ENCODE data around the gene MBNL2. TPM values are rescaled to one million over a fixed set of nuclear protein-coding genes. Genes with fewer than 3 reads are reported as not detected.
A peak's percentile ranks its signal among the peaks of the same experiment; 100 is the strongest.

Gene MBNL2
- total and polyA plus RNA-seq, 8 donors: 8.9 to 66.5 (median 37.7) TPM

GRCh38 chr13:97431171-97431764 lies 209.1 kb downstream of the MBNL2 start:
- H3K27me3 ChIP-seq: no peaks in the 10 kb centered on the region
- ATAC-seq: no peak
- H3K27ac ChIP-seq: no peak overlapping the region
- TF ChIP-seq CTCF (IDR thresholded peaks at IDR 0.05): no peak
- intact Hi-C loops (cut with DNase I): no loop called here
- peaks cover 0 to 9% (median 4%) of the 10 kb centered on the region in 3 donors for H3K4me1 ChIP-seq
- no peak for FAIRE-seq
- H3K4me3 ChIP-seq: no peak overlapping the region
- no peak for DNase-seq
- no peaks in the 10 kb centered on the region for H3K9me3 ChIP-seq
- H3K36me3 ChIP-seq: no peaks in the 10 kb centered on the region
- 68 to 72% methylated on average over 4 of the region's 4 CpGs for WGBS, 2 donors

- peaks cover 0 to 9% (median 4%) of the 10 kb centered on the region in 3 donors for H3K4me1 ChIP-seq
- no peaks in the 10 kb centered on the region for H3K27me3 ChIP-seq
- no peak for DNase-seq
- H3K9me3 ChIP-seq: no peaks in the 10 kb centered on the region
- H3K36me3 ChIP-seq: no peaks in the 10 kb centered on the region
- no peak for FAIRE-seq
- peak overlapping the region in 3 of 4 donors; percentile 28 to 100 (median 49) for H3K27ac ChIP-seq
- no peak for TF ChIP-seq CTCF (IDR thresholded peaks at IDR 0.05)
- H3K4me3 ChIP-seq: peak overlapping the region; percentile 44 to 83 (median 72)
- intact Hi-C loops (cut with DNase I): no loop called here
- 3 to 4% methylated on average over 19 of the region's 19 CpGs for WGBS, 2 donors
- ATAC-seq: peak in 1 of 4 donors; percentile 0
Measured at GRCh38 chr13:97432232-97432916, 210.2 kb downstream of the MBNL2 start.

- Histone ChIP-seq H3K9me3 (no peaks in the 10 kb centered on the region), H3K36me3 (no peaks in the 10 kb centered on the region), H3K27me3 (no peaks in the 10 kb centered on the region), H3K4me3 (peak overlapping the region; percentile 74 to 86 (median 80)), H3K27ac (peak overlapping the region; percentile 96 to 100 (median 98)), H3K4me1 (peaks cover 0 to 9% (median 4%) of the 10 kb centered on the region in 3 donors)
- intact Hi-C loops (cut with DNase I): no loop called here
- WGBS, 2 donors: 0% methylated on average over 50 of the region's 50 CpGs
- peak; percentile 87 to 93 (median 90) for ATAC-seq
- FAIRE-seq: peak; percentile 98
- TF ChIP-seq CTCF (IDR thresholded peaks at IDR 0.05): no peak
- peak; percentile 97 to 100 (median 98) for DNase-seq
Measured at GRCh38 chr13:97432917-97433726, 211.0 kb downstream of the MBNL2 start.

- DNase-seq: peak; percentile 83 to 94 (median 88)
- no peaks in the 10 kb centered on the region for H3K27me3 ChIP-seq
- no peak for FAIRE-seq
- H3K4me3 ChIP-seq: peak within 1 kb of the TSS; percentile 74 to 86 (median 80)
- intact Hi-C loops (cut with DNase I): no loop called here
- ATAC-seq: peak; percentile 78 to 86 (median 82)
- H3K36me3 ChIP-seq: no peaks in the 10 kb centered on the region
- no peaks in the 10 kb centered on the region for H3K9me3 ChIP-seq
- WGBS, 2 donors: 0 to 1% methylated on average over 40 to 94 of the region's 94 CpGs
- peak within 1 kb of the TSS; percentile 96 to 100 (median 98) for H3K27ac ChIP-seq
- TF ChIP-seq CTCF (IDR thresholded peaks at IDR 0.05): no peak
- H3K4me1 ChIP-seq: peaks cover 0 to 9% (median 4%) of the 10 kb centered on the region in 3 donors
Measured at GRCh38 chr13:97433727-97434396, 211.7 kb downstream of the MBNL2 start, which contains the start of gene RAP2A. Gene RAP2A, plus strand, starts transcription at chr13:97434169. Its CDS starts 302 bp downstream, at chr13:97434471.
